C4-2B (cell line): ENCODE measurements around the gene SOX11.

Source experiments
- CTCF ChIP-seq: fragments of 450-650 bp; conservative IDR thresholded peaks from 2 replicates; pipeline ENCODE4 v1.5.1; 2017; ENCODE audit warnings: mild to moderate bottlenecking
- ZFX ChIP-seq: fragments of 450-650 bp; IDR thresholded peaks from 2 replicates; pipeline ENCODE4 v1.6.1; 2017

DNA sequence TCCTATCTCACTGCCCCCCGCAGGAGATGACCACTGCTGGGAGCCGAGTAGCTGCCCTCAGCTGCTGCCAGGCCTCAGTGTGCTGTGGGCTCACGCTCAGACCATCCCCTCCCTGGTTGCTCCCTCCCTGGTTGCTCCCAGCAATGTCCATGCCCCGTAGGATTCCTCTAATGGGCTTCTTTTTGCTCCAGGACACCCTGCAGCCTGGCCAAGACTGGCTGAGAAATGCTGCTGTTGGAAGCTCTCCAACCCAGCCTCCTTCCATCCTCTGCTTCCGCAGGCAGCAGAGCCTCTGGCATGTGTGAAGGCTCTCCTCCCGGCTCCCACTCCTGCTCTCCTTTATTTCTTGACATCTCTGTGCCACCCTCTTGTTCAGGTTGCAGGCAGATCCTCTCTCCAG lies 48.6 kb downstream of the SOX11 start:
- TF ChIP-seq CTCF (no peak), ZFX (no peak)
